IPS-11a (cell line): ENCODE data around the gene PPOX.

Source experiments
- H3K4me3 ChIP-seq: one replicate; pipeline ENCODE4 v1.5.1; 2013; ENCODE audit warnings: low read depth, low read length, control low read depth

PPOX gene

DNA sequence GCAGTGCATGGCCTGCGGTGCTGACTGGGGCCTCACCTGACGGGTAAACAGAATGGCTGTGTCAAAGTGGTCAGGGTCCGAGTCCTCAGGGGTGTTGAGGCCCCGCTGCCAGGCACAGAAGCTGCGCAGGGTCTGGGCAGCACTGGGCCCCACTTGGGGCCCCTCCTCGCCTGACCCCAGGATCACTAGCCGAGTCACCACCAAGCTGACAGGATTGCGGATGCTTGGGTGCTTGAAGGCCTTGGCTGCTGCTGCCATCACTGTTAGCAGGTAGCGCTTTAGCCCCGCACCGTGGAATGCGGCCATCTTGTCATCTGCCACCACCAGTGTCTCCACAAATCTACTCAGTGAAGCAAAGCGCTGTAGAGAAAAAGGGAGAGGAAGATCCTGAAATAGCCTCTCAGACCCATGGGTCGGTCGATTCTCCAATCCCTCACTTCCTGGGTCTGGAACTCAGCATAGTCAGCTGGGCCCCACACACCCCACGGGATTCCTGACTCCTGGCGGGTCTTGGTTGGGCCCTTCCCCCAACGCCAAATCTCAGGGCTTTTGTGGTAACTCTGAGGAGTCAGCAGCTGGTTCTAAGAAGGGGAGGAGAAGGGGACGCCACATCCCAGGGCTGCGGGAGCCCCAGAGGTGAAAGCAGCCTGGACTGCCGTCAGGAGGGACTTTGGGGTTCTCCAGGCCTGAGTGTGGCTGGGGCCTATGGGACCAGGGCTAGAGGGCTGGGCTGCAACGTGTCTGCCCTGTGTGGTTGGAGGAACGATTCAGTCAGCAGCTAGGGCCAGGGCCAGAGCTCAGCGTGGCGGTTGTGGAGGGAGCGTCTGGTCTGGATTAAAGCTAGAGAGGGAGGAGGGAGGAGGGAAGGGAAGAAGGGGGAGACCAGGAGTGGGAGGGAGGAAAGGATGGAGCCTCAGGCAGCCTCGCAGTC lies 30.6 kb downstream of the PPOX start:
- no peak overlapping the region for H3K4me3 ChIP-seq

DNA sequence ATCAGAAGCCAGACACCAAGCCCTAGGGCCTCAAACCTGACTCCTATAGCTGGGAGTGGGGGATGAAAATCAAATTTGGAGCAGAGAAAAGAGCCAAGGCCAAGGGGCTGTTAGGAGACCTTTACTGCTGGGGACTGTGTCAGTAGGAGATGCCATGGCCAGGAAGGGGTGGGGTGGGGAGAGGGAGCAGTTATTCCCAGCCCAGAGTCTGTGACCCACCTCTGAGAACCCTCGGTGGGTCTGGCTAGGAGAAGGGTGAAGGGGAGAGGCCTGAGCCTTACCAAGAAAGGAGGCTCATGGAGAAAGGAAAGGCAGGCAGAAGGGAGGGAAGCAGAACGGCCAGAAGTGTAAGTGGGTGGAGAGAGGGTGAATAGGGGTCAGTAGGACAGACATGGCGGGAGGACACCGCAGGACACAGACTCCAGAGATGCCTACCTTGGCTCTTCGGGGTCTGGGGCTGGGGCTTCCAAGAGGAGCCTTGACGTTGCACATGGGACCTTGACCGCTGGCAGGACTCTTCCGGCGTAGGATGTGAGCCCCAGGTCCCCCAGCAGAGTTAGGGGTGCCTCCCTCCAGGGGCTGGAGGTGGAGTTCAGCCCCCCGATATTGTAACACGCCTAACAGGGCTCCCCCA lies 31.5 kb downstream of the PPOX start:
- peak overlapping the region; percentile 8 for H3K4me3 ChIP-seq

DNA sequence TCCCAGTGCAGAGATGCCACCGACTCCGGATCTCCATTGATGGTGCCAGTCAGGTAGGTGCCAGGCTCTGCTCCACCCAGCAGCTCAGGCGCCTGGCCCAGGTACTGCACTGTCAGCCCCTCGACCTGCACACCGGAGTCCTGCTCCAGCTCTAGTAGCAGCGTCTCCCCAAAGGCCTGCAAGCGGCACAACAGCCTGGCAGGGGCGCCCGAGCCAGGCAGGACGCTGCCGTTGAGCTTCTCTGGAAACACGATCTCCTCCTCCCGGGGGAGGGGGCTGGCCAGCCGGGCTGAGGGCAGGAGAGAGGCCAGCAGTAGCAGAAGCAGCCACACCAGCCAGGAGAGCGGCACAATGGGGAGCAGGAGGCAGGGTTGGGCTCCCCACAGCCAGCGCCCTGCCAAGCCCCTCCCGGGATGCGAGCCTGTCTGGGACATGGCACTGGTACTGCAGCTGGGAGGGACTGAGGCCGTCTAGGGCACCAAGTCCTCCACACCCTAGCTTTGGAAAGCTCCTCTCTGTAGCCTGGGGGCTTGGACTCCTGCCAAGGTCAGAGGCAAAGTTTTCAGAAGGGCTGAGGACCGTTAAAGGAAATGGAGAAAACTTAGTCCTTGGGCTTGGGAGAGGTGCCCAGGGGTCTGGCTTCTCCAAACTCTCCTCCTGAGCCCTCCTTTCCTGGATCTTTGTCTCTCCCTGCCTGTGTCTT lies 32.1 kb downstream of the PPOX start:
- H3K4me3 ChIP-seq: no peak overlapping the region

DNA sequence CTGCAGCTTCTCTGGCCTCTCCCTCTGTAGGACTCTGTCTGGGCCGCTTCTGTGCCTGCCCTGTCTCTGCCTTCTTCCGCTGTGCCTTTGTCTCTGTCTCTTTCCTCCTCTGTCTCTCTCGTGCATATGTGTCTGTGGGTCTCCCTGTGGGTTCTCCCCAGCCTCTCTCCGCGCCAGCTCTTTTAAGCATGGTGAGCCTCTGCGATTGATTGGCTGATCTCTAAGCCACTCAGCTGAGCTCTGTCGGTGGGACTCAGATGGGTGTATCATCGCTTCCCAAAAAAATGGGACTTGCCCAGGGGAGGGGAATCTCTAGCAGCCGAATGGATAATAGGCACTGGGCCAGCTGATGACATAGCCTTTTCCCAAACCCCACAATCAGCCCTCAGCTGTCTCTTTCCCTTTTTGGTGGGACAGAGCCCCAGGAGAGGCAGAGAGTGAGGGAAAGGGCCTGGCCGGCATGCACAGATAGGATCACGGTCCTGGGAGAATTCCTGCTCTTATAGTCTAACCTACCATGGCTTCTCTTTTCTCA lies 32.7 kb downstream of the PPOX start, which contains the start of gene ADAMTS4:
TSS of gene ADAMTS4 (minus strand) at position 158 of the 535 bp plus-strand sequence. CDS start 427 bp downstream, outside the sequence.
- H3K4me3 ChIP-seq: no peak within 1 kb of the TSS

DNA sequence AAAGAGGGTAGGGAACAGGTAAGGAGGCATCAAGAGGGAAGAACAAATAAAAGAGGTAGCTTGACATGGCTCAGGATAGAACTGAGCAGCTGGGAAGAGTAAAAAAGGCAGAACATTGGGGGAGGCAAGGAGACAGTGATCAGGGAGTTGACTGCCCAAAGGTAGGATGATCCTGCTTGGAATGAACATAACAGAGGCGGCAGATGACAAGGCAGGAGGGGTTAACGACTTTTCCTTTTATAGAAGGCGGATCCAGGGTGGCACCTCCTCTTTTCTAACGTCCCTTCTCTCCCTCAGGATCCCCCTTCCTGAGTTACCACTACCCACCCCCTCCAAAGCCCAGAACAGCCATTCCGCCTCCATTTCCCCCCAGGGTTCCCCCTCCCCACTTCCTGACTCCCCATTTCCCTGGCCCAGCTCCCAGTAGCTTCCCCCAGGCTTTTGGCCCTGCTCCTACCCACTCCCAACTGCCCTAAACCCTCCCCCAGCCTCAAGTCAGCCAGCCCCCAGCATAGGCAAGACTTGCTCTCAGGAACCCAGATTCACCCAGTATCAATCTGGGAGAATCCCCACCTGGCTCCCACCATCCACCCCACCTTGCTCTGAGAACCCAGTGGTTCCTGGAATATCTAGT lies 33.4 kb downstream of the PPOX start:
- no peak overlapping the region for H3K4me3 ChIP-seq

DNA sequence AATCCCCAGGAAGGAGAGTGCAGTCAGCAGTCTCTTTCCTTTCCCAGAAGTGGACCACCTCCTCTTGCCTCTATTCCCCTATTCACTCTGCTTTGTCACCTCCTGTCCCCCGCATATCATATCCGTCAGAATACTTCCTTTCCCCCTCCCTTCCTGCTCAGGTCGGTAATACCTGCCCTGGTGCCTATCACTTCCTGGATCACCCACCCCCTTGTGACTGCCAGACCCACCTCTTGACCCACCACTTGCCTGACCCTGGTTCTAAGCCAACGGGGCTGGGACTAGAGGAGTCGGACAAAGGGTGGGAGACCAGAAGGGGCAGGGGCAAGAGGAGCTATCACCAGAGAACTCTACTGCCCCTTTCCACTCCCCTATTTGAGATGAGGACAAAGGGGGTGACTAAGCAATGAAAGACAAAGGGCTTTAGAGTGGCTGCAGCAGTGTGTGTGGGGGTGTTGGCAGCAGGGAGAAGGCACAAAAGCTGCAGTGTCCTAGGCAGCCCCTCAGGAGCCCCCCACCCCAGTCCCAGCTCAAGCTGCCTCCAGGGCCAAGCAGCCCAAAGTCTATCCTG lies 34.3 kb downstream of the PPOX start:
- H3K4me3 ChIP-seq: no peak overlapping the region

DNA sequence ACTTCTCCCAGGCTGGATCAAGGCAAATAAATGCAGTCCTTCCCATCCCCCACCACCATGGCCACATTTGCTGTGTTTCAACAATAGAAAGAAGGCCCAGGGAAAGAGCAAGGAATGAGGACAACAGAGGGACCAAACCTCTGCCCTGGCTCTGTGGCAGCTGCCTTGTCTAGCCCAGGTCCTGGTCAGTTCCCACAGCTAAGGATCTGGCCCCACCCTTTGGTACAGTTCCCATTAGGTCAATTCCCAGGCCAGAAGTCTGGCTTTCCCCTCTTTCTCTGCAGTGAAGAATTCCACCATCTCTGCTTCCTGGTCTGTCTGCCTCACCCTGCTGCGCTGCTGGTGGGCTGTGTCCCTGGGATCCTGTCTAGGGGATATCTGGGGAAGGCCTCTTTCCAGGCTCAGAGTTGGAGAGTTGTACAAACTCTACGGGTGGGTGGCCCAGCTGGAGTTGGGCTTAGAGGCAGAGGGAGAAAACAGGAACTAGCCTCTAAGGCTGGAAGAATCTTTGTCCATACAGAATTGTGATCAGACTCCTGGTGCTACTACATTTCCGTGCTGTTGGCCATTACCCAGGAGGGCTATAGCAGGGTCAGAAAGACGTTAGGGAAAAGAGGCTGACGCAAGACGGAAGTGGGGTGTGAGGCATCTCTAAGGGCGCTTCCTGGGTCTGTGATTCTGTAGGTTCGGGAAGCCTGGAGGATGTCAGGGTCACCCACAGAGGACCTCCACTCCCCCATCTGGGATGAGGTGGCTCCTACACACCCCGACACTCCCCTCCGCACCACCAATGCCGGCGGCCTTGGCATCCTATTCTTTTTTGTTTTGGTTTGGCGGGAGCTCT lies 35.0 kb downstream of the PPOX start:
- peak overlapping the region; percentile 8 for H3K4me3 ChIP-seq

DNA sequence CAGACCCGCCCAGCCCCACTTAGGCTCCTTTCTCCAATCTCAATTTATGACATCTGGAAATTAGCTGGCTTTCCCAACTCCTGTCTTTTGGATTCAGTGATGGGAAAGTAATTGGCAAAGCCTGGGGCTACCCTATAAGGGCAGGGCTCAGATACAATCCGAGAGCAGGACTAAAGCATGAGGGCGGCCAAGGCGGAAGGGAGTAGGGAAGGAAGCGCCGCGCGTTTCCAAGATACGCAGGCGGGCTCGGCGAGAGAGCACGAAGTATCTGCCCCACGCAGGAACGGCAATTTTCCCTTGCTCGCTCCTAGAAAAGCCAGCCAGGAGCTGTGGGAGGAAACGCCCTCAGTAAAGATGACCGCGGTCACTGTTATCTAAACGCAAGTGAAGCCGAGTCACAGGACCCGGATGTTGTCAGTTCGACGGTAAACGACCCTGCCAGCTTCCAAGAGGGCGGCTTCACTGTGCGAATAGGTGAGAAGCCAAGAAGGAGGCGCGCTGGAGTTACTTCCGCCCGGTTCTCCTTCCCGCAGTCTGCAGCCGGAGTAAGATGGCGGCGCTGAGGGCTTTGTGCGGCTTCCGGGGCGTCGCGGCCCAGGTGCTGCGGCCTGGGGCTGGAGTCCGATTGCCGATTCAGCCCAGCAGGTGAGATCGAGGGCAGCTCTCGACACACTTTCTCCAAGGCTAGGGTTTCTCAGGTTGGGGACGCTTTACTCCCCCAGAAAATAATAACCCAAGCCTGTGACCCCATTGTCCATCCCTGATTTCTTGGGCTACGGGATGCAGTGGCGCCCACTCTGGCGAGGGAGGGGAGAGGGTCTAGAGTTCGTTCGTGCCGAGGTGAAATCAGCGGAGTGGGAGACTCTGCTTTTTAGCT lies 35.8 kb downstream of the PPOX start, which contains the start of gene NDUFS2:
TSS of gene NDUFS2 (plus strand) at position 532 of the 877 bp plus-strand sequence. CDS start at position 551, 19 bp downstream.
- peak within 1 kb of the TSS; percentile 72 for H3K4me3 ChIP-seq

DNA sequence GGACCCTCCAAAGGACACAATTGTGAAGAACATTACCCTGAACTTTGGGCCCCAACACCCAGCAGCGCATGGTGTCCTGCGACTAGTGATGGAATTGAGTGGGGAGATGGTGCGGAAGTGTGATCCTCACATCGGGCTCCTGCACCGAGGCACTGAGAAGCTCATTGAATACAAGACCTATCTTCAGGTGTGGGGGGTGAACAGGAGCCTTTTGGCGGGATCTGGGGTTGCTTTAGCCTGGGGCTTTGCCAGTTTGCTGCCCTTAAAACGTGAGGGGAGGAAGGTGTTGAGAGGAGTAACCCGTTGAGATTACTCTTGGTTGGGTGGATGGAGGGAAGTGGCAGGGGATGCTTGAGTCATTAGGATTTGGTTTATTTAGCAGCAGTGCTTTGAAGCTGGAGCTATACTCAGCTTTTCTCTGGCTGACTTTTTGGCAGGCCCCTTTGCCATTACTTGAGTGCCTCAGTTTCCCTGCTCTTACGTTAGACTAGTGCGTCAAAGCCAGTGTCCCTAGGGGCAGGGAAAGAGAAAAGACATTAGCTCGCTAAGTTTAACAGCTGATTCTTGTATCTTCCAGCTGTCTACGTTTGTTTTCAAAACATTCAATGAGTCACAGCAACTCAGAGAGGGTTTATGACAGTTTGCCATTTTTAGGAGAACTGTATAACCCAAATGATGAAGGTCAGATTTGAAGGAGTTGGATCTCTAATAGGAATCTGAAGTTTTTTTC lies 40.4 kb downstream of the PPOX start:
- H3K4me3 ChIP-seq: no peak overlapping the region

DNA sequence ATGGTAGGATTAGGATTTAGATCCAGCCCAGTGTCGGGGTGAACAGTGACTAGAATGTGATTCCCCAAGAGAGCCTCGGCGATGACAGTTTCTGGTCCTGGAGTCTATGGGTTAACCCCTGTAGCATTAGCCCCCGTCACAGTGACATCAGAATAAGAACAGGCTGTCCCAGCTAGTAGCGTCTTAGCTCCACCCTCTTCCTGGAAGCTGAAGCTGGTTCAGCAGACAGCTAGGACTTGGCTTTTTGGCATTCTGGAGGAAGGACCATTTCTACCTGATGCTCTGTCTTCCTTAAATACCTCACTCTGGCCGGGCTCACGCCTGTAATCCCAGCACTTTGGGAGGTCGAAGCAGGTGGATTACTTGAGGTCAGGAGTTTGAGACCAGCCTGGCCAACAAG lies 40.9 kb downstream of the PPOX start:
- H3K4me3 ChIP-seq: no peak overlapping the region

DNA sequence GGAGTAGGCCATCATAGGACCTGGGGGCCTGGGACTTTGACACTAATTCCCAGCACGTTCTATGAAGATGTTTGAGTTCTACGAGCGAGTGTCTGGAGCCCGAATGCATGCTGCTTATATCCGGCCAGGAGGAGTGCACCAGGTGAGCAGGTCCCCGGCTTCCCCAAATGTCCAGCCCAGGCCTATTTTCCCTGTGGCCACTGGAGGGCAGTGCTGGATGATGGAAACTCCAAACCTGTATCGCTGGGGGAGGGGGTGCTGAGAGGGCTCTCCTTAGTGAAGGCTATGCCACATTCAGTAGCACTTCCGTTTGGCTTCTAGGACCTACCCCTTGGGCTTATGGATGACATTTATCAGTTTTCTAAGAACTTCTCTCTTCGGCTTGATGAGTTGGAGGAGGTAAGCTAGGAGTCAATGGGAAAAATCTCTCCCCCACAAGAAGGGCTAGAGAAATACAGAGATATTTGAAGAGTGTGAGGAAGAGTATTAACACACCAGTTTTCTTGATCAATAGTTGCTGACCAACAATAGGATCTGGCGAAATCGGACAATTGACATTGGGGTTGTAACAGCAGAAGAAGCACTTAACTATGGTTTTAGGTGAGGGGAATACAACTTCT lies 43.7 kb downstream of the PPOX start:
- no peak overlapping the region for H3K4me3 ChIP-seq

DNA sequence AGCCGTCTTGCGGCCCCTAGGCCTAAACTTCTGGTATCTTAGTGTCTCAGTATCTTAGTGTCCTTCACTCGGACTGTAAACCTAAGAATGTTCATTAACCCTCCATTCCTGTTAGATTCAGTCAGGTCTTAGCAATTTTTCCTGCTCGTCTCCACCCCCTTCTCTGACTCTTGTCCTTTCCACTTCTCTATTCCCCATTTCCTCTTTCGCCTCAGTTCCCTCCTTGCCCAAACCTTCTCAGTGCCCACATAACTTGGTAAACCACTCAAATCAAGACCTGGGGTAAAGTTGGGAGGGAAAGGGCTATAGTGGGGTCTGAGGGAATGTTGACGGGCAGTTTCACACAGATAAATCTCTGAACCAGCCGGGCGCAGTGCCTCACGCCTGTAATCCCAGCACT lies 48.1 kb downstream of the PPOX start:
- no peak overlapping the region for H3K4me3 ChIP-seq

DNA sequence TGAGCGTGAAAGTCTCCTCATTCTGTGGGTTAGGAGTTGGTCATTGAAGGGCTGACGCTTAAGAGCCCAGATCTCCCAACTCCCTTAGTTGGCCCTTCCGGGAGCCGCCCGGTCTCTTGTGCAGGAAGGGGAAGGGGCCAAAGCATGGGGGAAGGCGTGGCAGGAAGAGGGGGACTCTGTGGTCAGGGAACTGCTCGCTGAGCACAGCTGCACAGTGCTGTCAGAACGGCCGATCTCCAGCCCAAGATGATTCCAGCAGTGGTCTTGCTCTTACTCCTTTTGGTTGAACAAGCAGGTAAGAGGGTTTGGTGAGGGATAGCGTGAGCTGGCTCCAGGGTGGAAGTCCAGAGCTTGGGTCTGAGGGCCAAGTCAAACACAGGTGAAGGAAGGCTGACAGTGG lies 48.9 kb downstream of the PPOX start, which contains the start of gene FCER1G:
TSS of gene FCER1G (plus strand) at position 220 of the 400 bp plus-strand sequence. CDS start at position 247, 27 bp downstream.
- no peak within 1 kb of the TSS for H3K4me3 ChIP-seq

DNA sequence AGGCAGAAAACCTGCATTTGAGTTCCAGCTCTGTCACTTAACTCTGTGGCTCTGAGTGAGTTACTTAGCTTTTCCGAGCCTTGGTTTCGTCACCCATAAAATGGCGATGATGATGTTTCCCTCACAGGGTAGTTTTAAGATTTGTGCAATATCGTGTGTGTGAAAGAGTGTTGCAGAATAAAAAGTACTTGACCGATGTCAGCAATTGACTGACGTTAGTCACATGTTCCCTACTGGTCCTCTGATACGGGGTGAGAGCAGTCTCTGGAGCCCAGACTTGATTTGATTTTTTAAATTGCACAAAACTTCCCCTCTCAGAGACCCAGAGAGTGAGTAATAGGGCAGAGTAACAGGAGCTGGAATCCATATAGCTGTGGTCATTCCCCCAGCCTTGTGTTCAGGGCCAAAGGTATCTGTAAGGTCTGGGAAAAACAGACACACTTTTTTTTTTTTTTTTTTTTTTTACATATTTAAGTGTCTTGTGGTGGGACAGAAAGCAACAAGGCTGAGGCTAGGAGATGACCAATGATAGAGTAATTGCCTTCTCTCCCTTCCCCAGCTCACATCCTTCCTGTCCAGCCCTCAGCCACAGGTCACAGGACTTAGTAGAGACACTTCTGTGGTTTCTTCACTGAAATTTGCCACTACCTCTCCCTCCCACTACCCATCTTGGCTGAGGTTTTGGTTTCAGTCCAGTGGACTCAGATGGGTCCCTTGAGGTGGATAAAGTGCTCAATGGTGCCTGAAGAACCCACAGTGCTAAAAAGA lies 50.9 kb downstream of the PPOX start:
- H3K4me3 ChIP-seq: no peak overlapping the region

DNA sequence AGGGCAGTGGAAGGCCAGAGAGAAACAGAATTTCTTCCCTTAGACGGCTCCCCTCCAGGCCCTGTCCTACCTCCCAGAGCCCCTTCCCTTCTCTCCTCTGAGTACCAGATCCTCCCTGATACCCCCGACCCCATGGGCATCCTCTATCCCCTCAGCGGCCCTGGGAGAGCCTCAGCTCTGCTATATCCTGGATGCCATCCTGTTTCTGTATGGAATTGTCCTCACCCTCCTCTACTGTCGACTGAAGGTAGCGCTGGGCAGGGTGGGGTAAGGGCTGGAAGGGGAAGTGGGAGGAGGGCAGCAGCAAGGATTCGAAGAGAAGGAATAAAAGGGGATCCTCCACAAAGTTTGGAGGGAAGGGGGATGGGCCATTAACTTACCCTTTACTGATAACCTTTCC lies 51.6 kb downstream of the PPOX start:
- no peak overlapping the region for H3K4me3 ChIP-seq

DNA sequence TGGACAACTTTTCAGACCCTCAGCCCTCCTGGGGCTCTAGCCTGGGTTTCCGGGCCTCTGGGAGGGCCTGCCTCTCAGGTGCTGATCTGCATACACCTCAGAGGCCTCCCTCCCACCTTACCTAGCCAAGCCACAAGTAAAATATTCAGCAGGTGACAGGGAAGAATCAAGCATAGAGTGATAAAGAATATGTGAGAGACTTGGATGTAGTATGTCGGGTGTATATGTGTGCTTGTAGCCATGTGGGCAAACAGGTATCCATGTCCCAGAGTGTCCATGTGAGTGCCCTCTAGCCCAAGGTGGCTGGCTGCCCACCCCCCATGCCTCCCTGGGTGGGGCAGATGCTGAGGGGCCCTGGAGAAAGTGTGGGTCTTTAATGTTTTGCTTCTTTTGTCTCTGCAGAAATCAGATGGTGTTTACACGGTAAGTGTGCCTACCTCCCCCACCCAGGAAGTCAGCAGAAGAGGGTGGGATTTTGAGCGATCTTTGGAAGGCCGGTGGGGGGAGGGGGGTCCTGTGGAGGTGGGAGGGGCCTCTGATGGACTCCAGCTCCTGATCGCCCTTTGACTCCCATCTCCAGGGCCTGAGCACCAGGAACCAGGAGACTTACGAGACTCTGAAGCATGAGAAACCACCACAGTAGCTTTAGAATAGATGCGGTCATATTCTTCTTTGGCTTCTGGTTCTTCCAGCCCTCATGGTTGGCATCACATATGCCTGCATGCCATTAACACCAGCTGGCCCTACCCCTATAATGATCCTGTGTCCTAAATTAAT lies 52.3 kb downstream of the PPOX start:
- H3K4me3 ChIP-seq: no peak overlapping the region
